Iris pigment epithelial cell (primary cell): ENCODE measurements around the gene PLXNA2.

Source experiments
- DNase-seq: peaks from one replicate; pipeline ENCODE4 v3.0.0-alpha.2; 2011; ENCODE audit warnings: low read depth

PLXNA2 gene

GRCh38 chr1:208205216-208206013 lies 38.8 kb downstream of the PLXNA2 start:
- DNase-seq, result no peak

GRCh38 chr1:208204779-208205178 lies 39.4 kb downstream of the PLXNA2 start:
- DNase-seq, result no peak

DNA sequence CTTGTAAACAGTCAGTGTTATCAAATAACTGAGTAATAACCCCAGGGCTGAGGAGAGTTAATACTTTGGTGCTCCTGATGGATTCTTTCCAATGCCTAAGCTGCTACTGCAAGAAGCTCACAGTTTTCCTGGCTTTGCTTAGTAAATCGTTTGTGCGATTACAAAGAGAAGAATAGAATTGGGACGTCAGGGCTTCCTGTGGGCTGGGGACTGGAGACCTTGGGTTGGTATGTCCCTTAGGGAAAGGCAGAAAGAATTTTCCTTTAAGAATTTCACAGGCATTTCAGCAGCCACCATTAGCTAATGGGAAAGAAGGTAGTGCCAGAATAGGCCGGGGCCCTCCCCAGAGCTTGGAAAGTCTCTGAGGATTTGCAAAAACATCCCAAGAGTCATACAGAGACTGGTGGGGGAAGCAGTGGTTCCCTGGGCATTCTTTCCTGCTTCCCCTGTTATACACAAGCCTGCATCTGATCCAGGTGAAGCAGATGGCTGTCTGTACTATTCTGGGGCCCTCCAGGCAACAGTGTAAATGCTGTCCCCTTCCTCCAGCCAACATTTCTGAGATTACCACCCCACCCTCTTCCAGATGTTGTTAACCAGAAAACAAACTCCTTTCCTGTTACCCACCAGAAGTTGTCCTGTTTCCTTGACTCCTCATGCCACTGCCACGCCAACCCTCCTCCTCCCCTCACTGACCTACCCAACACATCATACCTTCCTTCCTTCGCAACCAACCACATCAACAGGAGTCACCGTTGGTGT lies 40.2 kb downstream of the PLXNA2 start:
- peak; percentile 51 for DNase-seq

- DNase-seq, result peak; percentile 89
Observed at GRCh38 chr1:208203127-208203847, 40.9 kb downstream of the PLXNA2 start.

DNA sequence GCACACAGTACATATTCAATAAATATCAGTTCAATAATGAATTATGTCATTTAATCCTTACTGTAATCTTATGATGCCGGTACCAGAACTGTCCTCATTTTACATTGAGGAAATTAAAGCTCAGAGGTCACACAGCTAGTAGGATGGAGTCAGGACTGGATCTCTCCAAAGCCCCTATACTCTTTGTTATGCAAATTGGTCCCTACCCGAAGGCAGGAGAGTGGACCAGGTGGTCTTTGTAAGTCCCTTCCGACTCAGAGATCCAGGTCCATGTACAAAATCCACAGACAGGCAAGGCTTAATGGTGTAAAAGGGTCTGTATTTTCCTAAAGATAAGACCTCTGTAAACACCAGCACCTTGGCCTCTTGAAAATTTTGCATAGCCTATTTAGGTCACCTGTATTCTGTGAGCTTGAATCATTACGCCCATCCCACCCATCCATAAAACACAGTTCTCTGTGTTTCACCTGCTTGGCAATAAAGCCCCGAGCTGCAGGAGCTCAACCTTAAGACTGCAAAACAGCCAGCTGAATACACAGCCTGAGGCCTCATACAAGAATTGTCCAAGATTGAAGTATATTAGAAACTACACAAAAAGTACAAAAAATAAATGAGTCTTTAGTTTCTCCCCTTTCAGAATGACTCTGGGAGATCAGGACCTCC lies 41.7 kb downstream of the PLXNA2 start:
- DNase-seq, result no peak

- peak; percentile 94 for DNase-seq
Observed at GRCh38 chr1:208201229-208201628, 43.0 kb downstream of the PLXNA2 start.

GRCh38 chr1:208200116-208200515 lies 44.1 kb downstream of the PLXNA2 start:
- DNase-seq, result no peak

DNA sequence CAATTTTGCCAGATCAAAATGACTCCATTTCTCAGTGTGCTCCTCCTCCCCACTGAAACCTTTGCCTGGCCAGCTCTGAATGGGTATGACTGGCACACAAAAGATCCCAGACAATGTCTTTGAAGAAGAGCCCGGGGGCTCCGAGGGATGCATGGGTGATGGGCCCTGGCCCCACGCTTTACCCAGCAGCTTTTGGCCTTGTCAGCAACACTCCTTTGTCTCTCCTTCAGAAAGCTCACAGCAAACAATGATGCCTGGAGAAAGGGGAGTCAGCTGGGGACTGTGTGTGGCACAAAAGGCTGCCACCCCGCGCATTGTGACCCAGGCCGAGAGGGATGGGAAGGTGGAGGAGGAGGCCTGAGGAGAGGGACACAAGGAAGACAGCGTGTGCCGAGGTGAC lies 45.9 kb downstream of the PLXNA2 start:
- DNase-seq, result no peak

- DNase-seq, result no peak
Observed at GRCh38 chr1:208194944-208195343, 49.2 kb downstream of the PLXNA2 start.

GRCh38 chr1:208192995-208193394 lies 51.2 kb downstream of the PLXNA2 start:
- DNase-seq, result peak; percentile 84

DNA sequence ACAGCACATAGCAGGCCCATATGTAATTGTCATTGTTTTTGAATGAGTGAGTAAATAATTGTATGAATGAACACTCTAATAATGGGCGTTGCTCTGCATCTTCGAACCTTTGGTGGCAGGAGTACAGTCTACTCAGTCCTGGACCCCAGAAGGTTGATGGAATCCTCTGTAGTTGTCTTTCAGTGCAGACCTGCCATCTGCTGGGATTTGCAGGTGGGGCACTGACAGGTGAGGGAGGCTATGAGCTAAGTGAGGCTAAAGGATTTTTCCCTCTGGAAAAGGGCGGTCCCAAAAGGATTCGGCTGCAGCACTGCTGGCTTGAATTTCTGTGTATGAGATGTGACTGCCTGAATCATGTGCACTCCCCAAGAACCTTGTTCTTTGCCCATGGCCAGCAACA lies 53.4 kb downstream of the PLXNA2 start:
- no peak for DNase-seq

DNA sequence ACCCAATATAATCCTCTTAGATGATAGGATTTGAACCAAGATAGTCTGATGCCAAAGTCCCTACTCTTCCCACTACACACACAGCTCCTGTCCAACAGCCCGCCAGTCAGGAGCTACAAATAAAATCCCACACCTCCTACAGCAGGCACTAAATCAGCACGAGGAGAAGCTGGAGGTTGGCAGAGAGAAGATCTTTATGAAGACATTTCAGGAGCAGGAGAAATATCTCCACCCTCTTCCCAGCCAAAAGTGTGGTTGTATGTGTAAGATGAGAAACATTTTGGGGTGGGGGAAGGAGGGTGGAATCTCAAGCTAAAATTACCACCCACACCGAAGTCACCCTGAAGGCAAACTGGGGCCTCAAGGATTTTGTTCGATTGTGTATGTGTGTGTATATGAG lies 54.5 kb downstream of the PLXNA2 start:
- DNase-seq, result no peak

- no peak for DNase-seq
Observed at GRCh38 chr1:208189183-208189582, 55.0 kb downstream of the PLXNA2 start.

DNA sequence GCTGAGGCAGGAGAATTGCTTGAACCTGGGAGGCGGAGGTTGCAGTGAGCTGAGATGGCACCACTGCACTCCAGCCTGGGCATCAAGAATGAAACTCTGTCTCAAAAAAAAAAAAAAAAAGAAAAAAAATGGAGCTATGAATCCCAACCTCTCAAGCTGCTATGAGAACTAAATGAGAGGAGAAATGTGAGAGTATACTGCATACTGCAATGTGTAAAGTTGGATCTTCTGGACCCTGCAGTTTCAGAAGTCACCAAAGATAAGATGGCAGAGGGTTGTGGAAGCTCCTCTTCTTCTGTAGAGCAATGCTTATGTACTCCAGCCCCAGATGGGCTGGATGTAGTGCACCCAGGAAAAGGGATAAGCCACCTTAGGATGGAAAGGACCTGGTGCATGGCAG lies 55.6 kb downstream of the PLXNA2 start:
- DNase-seq, result no peak

DNA sequence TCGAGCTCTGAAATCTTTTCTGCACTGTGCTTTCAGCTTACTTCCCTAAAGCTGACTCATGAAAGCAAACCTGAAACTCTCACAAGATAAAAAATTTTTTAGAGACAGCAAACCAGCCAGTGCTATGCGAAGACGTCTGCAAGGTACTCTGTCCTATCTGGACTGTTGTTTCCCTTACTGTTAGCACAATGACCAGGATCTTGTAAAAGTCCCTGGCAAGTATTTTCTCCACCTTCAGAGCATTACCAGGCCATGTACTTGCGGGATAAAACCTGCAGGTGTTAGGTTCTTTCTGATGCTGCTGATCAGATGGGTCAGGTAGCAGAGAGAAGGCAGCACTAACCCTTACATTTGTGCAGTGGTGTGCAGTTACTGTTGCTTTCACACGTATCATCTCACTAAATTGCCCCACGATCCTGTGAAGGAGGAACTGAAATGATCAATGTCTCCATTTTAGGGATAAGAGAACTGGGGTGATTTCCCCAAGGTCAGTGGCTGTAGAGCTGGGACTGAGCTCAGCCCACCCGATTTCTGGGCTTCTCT lies 56.6 kb downstream of the PLXNA2 start:
- DNase-seq, result no peak

- DNase-seq, result no peak
Observed at GRCh38 chr1:208185801-208186231, 58.4 kb downstream of the PLXNA2 start.

DNA sequence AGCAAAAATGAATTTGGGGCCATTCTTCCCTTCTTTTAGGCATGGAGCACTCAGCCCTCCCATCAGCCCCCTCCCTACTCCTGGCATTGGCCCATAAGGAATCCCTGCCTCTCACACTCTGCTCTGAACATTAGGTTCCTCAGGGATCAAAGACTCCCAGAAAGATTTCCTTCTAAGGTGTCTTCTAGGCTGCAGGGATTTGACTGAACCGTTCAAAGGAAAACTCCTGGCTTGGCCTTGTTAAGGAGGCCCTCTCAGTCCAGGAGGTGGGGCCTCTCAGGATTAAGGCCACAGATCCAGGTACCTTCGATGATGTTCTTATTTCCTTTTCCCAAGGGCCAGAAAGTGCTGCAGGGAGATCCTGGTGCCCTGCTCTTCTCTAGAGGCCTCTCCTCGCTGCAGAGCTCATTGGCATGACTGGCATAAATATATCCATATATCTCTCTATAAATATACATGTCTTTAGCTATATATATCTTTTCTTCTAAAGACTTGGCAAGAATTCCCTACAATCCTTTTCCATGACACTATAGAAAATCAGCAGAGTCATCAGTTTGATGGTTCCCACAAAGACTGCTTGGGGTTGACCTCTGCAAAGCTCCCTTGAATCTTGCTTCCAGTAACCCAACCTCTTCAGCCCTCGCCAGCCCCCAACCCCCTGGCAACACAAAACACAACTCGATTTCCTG lies 59.1 kb downstream of the PLXNA2 start:
- DNase-seq, result peak; percentile 70

DNA sequence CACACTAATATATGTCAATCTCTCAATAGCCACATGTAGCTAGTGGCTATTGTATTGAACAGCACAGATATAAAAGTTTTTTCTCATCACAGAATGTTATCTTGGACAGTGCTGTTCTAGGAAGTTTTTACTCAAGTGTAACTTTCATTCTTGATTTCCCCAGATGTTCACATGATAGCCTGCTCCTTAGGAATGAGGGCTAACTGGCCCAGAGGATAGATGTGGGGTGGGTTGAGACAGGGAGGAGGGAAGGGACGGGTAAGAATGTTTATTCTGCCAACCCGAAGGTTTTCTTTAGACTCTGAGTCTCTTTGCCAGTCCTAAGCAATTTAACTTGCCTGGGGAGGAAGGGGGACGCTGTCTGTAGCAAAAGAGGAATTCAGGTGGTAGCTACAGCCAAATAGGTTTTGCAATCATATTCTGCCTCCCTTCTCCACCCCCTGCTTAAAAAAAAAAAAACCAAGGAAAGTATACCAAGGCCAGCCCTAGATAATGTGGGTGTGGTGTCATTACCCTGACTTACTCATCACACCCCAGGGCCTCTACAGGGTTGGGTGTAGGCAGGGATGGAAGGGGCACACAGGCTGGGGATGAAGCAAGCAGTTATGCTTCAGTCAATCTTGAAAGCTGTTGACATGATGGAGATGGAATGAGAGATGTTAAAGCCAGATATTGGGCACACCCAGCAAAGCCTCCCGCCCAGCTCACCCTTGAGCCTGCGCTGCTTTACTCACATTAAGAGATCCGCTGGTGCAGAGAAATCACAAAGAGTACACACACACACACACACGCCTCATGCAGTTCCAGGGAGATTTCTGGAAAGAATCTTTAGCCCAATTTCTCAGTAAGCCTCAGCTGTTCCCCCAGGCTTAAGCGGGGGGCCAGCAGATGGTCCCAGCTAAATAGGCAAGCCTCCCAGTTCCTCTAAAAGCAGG lies 59.9 kb downstream of the PLXNA2 start:
- peak; percentile 90 for DNase-seq

DNA sequence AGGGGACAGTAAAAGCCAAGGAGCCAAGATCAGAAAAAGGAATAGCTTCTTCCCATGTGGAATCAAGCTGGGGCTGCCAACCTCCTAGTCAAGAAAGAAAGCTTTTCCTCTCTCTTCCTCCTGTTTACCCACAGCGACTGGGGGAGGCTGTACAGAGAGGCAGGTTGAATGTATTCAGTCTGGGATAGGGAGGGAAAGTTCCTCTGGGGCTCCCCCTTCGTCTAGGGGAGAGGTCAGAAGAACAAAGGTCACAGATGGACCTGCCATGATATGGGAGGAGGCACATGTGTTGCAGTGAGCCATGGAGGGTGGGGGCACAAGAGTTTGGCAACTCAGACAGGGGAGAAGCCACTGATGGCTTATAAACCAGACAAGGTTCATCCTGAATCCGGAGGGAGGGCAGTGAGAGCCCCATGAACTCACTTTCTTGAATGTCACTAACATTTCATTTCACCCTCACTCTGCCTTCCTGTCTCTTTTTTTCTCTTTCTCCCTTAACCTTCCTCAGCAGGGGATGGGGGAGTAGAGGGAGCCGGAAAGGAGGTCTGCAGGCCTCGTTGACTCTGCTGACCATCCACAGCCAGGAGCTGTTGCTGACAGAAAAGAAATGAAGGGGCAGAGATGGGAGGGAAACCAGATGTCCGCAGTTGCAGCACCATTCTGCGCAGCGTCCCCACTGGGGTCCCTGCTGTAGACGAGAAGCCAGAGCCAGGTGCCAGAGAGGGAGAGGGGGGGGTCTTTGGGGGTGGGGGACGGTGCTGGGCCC lies 61.1 kb downstream of the PLXNA2 start:
- DNase-seq, result no peak
